ENCODE results near the gene KMT2C. TPM values are rescaled to one million over a fixed set of nuclear protein-coding genes. Genes with fewer than 3 reads are reported as not detected.
A peak's percentile ranks its signal among the peaks of the same experiment; 100 is the strongest.
"Not testable (repeated sequence)": the region's sequence is repeated elsewhere in the genome, so short reads cannot be mapped to it uniquely, and the experiment has no call there.

KMT2C gene
- total and polyA plus RNA-seq, 2 of the 13 experiments (the other 11 are each of a cell fraction or from before 2014, with no cell fraction given), result 7.1 to 14.4 TPM

- TF ChIP-seq SIN3A (IDR thresholded peaks at IDR 0.05; ENCODE audit: borderline replicate concordance, low read depth, low read length) (0 out of 2 replicates have a peak, but pooled peaks have one; percentile 8), ZNF605 (CRISPR knock-in tag; IDR thresholded peaks at IDR 0.05) (0 out of 2 replicates have a peak, but pooled peaks have one; percentile 3), SAP130 (CRISPR knock-in tag; IDR thresholded peaks at IDR 0.05; ENCODE audit: low read depth) (0 out of 2 replicates have a peak, but pooled peaks have one; percentile 2)
Observed at GRCh38 chr7:152434511-152435383, 1.1 kb downstream of the KMT2C start (continued).

- Histone ChIP-seq H3K4me3 (replicated peaks in 1 of 3; ENCODE audit: insufficient read depth in 1 of 3, low read depth in 2 of 3, low read length in 3 of 3) (peak overlapping the region; percentile 73 to 83 (median 75)), H3K27ac (ENCODE audit: extremely low read length, insufficient read depth, low read length) (peak overlapping the region; percentile 58), H3K4me2 (ENCODE audit: low read depth, low read length) (peak overlapping the region; percentile 77), H3K4me1 (ENCODE audit: insufficient read depth, low read length) (peaks cover 28% of the 10 kb centered on the region), H3K9ac (ENCODE audit: insufficient read depth, low read depth, low read length) (peak overlapping the region; percentile 71), H3K79me2 (ENCODE audit: insufficient read depth, low read length) (peaks cover 57% of the 10 kb centered on the region)
- intact Hi-C loops (cut with micrococcal nuclease; ENCODE audit: unreplicated experiment), result loop anchor here (2.0 kb wide), 1 partner anchor 273 kb away; no protein-coding TSS in a partner anchor
- H3K27me3 ChIP-seq (ENCODE audit: control insufficient read depth in 1 of 2, insufficient read depth in 2 of 2, low read length in 2 of 2); H3K9me3 ChIP-seq (ENCODE audit: low read length); H2AFZ ChIP-seq (ENCODE audit: low read length); CTCF ChIA-PET (ENCODE audit: low intra/inter-chr PET ratio, low total read pairs); H4K20me1 ChIP-seq (ENCODE audit: insufficient read depth, low read length); in situ Hi-C loops (cut with HindIII; ENCODE audit: extremely low pct_ligation_motif_present, low pct_unique_long_range_greater_than_20kb); H3K36me3 ChIP-seq (replicated peaks in 1 of 2; ENCODE audit: control insufficient read depth in 1 of 2, insufficient read depth in 2 of 2, low read length in 2 of 2); DNase-seq (ENCODE audit: low spot score): not testable (repeated sequence)
- POLR2A ChIA-PET, result interaction anchor here (1.0 kb wide), 1 partner anchor 20 kb away, joined by 3 read pairs; no protein-coding TSS in a partner anchor
- ATAC-seq, result peak; percentile 31; the same call in 2 of the 3 replicates
- TSS peak; percentile 56 for BruUV-seq (replicated peaks)
- peak; percentile 72 for FAIRE-seq
- TF ChIP-seq ZBTB43 (CRISPR knock-in tag; conservative IDR thresholded peaks at IDR 0.05) (peak; percentile 98), SAP130 (CRISPR knock-in tag; IDR thresholded peaks at IDR 0.05; ENCODE audit: low read depth) (peak; percentile 39), ZBTB14 (CRISPR knock-in tag; IDR thresholded peaks at IDR 0.05) (peak; percentile 92), MNT (IDR thresholded peaks at IDR 0.05) (0 out of 2 replicates have a peak, but pooled peaks have one; percentile 25), KMT2B (CRISPR knock-in tag; IDR thresholded peaks at IDR 0.05) (0 out of 2 replicates have a peak, but pooled peaks have one; percentile 24)
- 20% methylated on average over 15 of the region's 15 CpGs for WGBS (ENCODE audit: low lambda C conversion rate)
Observed at GRCh38 chr7:152433721-152434490, 1.9 kb downstream of the KMT2C start.
